Skeletal muscle satellite cell (primary cell): ENCODE results near the gene RHOT2.

Source experiments
- H3K27me3 ChIP-seq: 2 replicates; pipeline ENCODE4 v1.7.0; 2013; ENCODE audit warnings: low read length; ENCODE audit not compliant: control insufficient read depth, insufficient read depth
- H3K36me3 ChIP-seq: 2 replicates; pipeline ENCODE4 v1.7.0; 2013; ENCODE audit warnings: mild to moderate bottlenecking, control low read depth, low read length; ENCODE audit not compliant: insufficient read depth
- H3K4me1 ChIP-seq: 2 replicates; pipeline ENCODE4 v1.7.0; 2013; ENCODE audit warnings: low read length; ENCODE audit not compliant: control insufficient read depth, insufficient read depth
- H3K4me2 ChIP-seq: 2 replicates; pipeline ENCODE4 v1.7.0; 2013; ENCODE audit warnings: mild to moderate bottlenecking, low read length
- H3K4me3 ChIP-seq: 2 replicates; pipeline ENCODE4 v1.7.0; 2013; ENCODE audit warnings: low read length
- H3K9ac ChIP-seq: 2 replicates; pipeline ENCODE4 v1.7.0; 2013; ENCODE audit warnings: mild to moderate bottlenecking, low read depth, low read length, moderate library complexity
- H3K9me3 ChIP-seq: replicated peaks from 2 replicates; pipeline ENCODE4 v1.7.0; 2013; ENCODE audit warnings: mild to moderate bottlenecking, control low read depth, low read length

The RHOT2 gene

DNA sequence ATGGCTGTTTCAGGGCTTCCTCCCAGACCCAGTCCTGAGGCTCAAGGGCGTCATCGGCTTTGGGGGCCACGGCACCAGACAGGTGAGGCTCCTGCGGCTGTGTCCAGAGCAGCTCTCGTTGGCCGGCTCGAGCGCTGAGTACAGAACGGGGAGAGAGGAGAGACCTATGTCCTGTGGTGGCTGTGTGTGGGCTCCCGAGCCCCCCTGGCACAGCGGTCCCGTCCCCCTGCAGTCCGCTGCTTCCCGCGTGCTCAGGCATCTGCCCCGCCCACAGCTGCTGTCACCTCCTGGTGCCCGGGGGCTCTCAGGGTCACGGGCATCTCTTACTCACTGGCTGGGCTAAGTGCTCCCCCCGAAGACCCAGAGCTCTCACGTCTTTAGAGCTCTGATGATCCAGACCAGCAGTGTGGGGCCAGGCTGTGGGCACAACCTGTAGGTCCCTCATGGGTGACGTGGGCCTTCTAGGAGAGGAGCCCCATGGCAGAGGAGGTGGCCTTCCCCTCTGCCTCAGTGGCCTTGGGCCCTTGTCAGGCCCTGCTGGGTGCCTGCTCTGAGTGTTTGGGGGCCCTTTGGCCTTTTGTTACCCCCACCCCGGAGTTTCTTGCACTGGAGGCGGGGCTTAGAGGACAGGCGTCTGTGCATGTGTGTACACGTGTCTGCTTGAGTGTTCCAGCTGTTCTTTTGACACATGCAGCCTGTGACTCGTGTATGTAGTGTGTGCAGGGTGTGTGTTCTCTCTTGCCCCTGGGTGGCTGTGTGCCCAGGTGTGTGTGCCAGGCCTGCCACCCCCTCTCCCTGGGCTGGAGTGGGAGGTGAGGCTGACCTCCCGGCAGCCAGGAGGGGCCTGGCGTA, 15.3 kb upstream of the RHOT2 start:
- Histone ChIP-seq H3K9me3 (no peaks in the 10 kb centered on the region), H3K4me2 (no peak overlapping the region), H3K27me3 (no peaks in the 10 kb centered on the region), H3K4me3 (no peak overlapping the region), H3K4me1 (peaks cover 19% of the 10 kb centered on the region), H3K9ac (no peak overlapping the region), H3K36me3 (peaks cover 4% of the 10 kb centered on the region)

DNA sequence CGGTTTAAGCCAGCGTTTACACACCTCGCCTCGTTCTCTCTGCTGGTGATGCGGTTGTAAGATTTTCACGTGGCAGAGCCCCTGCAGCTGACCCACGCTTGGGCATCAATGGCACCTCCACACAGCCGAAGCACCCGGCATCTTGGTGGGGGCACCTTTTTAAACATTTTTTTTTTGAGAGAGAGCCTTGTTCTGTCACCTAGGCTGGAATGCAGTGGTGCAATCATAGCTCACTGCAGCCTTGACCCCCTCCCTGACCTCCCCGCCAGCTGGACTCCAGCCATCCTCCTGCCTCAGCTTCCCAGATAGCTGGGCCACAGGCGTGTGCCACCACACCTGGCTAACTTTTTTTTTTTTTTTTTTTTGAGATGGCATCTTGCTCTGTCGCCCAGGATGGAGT, 13.9 kb upstream of the RHOT2 start:
- no peak overlapping the region for H3K4me3 ChIP-seq
- peaks cover 13% of the 10 kb centered on the region for H3K36me3 ChIP-seq
- no peaks in the 10 kb centered on the region for H3K9me3 ChIP-seq
- H3K4me1 ChIP-seq: peaks cover 8% of the 10 kb centered on the region
- H3K9ac ChIP-seq: no peak overlapping the region
- no peaks in the 10 kb centered on the region for H3K27me3 ChIP-seq
- no peak overlapping the region for H3K4me2 ChIP-seq

DNA sequence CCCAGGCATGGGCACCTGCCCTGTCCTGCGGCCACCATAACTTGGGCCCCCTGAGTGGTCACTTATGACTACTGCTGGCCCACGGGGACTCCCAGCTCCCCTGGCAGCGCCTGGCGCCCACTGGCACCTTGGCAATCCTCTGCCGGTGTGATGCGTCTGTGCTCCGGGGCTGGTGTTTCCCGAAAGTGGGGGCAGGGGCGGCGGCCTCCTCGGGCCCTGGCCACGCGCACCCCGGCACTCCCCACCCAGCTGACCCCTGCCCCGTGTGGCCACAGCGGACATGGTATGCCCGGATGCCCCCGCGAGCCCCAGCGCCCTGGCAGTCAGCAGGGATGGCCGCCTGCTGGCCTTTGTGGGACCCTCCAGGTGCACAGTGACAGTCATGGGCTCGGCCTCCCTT, 10.4 kb upstream of the RHOT2 start:
- no peaks in the 10 kb centered on the region for H3K27me3 ChIP-seq
- H3K4me2 ChIP-seq: no peak overlapping the region
- H3K9me3 ChIP-seq: no peaks in the 10 kb centered on the region
- H3K4me1 ChIP-seq: peaks cover 11% of the 10 kb centered on the region
- H3K36me3 ChIP-seq: peaks cover 15% of the 10 kb centered on the region
- no peak overlapping the region for H3K9ac ChIP-seq
- H3K4me3 ChIP-seq: no peak overlapping the region

DNA sequence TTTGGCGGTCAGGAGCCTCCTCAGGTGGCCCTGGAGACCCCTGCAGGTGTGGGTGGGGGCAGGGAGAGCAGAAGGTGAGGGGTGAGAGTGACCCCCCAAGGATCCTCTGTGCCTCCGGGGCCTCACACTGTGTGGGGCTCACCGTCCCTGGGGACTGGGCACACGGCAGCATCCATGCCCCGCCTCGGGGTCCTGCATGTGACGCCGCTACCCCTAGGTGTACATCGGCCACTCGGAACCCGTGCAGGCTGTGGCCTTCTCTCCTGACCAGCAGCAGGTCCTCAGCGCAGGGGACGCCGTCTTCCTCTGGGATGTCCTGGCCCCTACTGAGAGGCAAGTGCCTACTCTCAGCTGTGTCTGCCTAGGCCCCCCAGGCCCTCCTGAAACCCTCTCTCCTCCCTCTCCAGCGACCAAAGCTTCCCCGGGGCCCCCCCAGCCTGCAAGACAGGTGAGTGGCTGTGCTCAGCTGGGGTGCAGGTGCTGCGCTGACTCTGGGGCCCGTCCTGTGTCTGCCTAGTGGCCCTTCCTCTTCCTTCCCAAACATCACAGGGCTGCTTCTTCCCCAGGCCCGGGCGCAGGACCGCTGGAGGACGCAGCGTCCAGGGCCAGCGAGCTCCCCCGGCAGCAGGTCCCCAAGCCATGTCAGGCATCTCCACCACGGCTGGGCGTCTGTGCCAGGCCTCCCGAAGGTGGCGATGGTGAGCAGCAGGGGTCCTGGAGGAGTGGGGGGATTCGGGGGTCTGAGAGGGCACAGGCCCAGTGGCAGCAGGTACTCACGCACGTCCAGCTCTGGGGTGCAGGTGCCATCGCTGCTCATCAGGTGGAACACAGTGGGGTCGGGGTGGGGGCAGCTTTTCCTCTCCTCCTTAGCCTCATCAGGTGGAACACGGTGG, 9.0 kb upstream of the RHOT2 start:
- no peak overlapping the region for H3K4me3 ChIP-seq
- H3K36me3 ChIP-seq: peaks cover 15% of the 10 kb centered on the region
- peaks cover 11% of the 10 kb centered on the region for H3K4me1 ChIP-seq
- no peak overlapping the region for H3K9ac ChIP-seq
- no peak overlapping the region for H3K4me2 ChIP-seq
- no peaks in the 10 kb centered on the region for H3K27me3 ChIP-seq
- H3K9me3 ChIP-seq: no peaks in the 10 kb centered on the region

DNA sequence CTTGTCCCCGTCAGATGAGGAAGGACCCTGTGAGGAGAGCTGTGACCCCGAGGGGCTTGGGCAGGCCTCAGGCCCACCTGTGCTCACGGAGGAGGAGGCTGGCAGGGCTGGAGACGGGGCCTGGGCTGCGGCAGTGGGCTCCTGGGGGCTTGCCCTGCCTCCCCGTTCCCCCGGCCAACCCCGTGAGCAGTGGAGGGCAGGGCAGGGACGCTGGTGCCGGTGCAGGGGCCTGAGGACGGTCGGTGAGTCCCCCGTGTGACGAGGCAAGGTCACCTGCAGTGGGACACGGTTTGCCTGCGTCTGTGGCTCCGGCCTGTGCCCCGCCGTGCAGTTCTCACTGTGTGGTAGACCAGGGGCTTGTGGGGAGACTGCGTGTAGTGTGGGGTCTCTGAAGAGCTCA, 8.3 kb upstream of the RHOT2 start:
- H3K27me3 ChIP-seq: no peaks in the 10 kb centered on the region
- peaks cover 15% of the 10 kb centered on the region for H3K36me3 ChIP-seq
- no peak overlapping the region for H3K4me2 ChIP-seq
- H3K9me3 ChIP-seq: no peaks in the 10 kb centered on the region
- peaks cover 11% of the 10 kb centered on the region for H3K4me1 ChIP-seq
- no peak overlapping the region for H3K4me3 ChIP-seq
- no peak overlapping the region for H3K9ac ChIP-seq

DNA sequence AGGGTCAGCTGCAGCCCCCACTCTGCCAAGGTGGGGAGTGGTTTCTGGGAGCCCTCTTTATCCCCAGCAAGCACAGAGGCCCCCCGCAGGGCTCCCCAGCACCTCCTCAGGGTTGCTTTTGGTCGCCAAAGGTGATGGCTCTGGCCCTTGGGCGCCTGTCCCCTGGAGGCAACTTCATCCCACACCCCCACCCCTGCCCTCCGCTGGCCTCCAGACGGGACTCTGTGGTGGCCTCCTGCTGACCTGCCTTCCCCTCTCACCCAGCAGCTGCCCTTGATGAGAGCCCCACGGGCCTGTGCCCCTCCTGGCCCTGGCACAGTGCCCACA, 7.8 kb upstream of the RHOT2 start:
- Histone ChIP-seq H3K4me1 (peaks cover 11% of the 10 kb centered on the region), H3K4me2 (peak overlapping the region; percentile 75), H3K9me3 (no peaks in the 10 kb centered on the region), H3K9ac (no peak overlapping the region), H3K36me3 (peaks cover 15% of the 10 kb centered on the region), H3K27me3 (no peaks in the 10 kb centered on the region), H3K4me3 (no peak overlapping the region)

DNA sequence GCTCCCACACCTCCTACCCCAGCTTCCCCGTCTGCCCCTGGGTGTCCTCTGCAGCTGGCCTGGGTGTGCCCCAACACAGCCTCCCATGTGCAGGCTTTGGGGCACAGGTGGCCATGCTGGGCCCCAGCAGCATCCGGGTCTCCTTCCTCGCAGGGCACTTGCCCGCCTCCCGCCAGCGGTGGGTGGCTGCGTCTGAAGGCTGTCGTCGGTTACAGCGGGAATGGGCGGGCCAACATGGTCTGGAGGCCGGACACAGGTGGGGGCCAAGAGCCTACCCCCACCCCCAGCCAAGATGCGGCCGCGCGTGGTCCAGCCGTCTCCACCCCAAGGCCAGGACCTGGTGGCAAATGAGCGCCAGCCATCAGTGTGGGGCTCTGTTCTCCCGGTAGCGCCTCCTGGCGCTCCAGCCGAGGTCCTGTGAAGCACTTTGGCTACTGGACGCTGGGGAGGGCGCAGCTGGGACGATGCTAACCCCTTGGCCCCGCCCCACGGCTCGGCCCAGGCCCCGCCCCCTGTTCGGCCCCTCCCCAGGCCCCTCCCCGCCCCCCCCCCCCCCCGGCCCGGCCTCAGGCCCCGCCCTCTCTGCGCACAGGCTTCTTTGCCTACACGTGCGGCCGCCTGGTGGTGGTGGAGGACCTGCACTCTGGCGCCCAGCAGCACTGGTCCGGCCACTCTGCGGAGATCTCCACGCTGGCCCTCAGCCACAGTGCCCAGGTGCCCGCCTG, 7.3 kb upstream of the RHOT2 start:
- Histone ChIP-seq H3K4me1 (peaks cover 11% of the 10 kb centered on the region), H3K4me3 (peak overlapping the region; percentile 45), H3K4me2 (peak overlapping the region; percentile 75), H3K9me3 (no peaks in the 10 kb centered on the region), H3K9ac (peak overlapping the region; percentile 49), H3K36me3 (peaks cover 15% of the 10 kb centered on the region), H3K27me3 (no peaks in the 10 kb centered on the region)

DNA sequence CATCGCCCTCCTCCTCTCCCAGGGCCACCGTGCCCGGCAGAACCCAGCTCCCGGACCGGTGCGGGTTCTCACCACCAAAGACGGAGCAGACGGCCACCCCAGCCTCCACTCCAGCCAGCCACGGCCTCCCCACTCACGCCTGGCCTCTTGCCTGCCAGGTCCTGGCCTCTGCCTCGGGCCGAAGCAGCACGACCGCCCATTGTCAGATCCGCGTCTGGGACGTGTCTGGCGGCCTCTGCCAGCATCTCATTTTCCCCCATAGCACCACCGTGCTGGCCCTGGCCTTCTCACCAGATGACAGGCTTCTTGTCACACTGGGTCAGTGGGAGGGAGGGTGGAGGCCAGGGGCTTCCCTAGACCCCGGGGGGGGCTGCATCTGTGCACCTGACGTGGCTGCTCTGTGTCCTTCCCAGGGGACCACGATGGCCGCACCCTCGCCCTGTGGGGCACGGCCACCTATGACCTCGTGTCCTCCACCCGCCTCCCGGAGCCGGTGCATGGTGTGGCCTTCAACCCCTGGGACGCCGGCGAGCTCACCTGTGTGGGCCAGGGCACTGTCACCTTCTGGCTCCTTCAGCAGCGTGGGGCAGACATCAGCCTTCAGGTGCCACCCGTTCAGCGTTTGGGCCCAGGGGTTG, 6.6 kb upstream of the RHOT2 start:
- H3K9ac ChIP-seq: peak overlapping the region; percentile 49
- peaks cover 11% of the 10 kb centered on the region for H3K4me1 ChIP-seq
- no peak overlapping the region for H3K4me3 ChIP-seq
- no peaks in the 10 kb centered on the region for H3K9me3 ChIP-seq
- H3K4me2 ChIP-seq: peak overlapping the region; percentile 67
- H3K27me3 ChIP-seq: no peaks in the 10 kb centered on the region
- H3K36me3 ChIP-seq: peaks cover 11% of the 10 kb centered on the region

DNA sequence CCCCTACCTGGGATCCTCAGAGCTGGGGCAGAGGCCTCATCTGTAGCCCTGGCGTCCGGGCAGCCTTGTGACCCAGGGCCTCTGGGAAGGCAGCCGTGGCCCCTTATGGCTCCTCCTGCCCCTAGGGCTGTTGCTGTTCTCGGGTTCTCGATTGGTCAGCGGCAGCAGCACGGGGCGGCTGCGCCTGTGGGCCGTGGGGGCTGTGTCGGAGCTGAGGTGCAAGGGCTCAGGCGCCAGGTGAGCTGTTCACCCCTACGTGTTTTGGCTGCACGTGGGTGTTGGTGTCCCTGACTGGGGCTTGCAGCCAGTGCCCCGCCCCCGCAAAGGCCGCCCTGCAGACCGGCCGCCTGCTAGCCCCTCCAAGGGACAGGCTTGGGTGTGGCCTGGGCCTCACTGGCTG, 5.8 kb upstream of the RHOT2 start:
- Histone ChIP-seq H3K4me3 (no peak overlapping the region), H3K9ac (no peak overlapping the region), H3K27me3 (no peaks in the 10 kb centered on the region)

DNA sequence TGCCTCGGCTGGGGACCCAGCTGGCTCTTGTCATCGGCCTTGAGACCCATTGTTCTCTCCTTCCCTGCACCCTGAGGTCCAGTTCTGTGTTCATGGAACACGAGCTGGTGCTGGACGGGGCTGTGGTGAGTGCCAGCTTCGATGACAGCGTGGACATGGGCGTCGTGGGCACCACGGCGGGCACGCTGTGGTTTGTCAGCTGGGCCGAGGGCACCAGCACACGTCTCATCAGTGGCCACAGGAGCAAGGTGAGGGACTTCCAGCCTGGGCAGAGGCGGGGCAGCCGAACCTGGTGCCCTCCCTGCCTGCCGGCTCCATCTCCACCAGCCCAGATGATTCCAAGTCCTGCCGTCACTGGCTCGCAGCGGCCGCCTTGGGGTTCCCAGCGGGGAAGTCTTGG, 5.3 kb upstream of the RHOT2 start:
- no peak overlapping the region for H3K9ac ChIP-seq
- H3K27me3 ChIP-seq: no peaks in the 10 kb centered on the region
- H3K4me3 ChIP-seq: no peak overlapping the region
- H3K36me3 ChIP-seq: peaks cover 11% of the 10 kb centered on the region
- H3K9me3 ChIP-seq: no peaks in the 10 kb centered on the region
- H3K4me2 ChIP-seq: no peak overlapping the region
- H3K4me1 ChIP-seq: peaks cover 13% of the 10 kb centered on the region

More for the DNA sequence above, 5.8 kb upstream of the RHOT2 start:
- Histone ChIP-seq H3K36me3 (peaks cover 11% of the 10 kb centered on the region), H3K9me3 (no peaks in the 10 kb centered on the region), H3K4me1 (peaks cover 11% of the 10 kb centered on the region), H3K4me2 (no peak overlapping the region)

DNA sequence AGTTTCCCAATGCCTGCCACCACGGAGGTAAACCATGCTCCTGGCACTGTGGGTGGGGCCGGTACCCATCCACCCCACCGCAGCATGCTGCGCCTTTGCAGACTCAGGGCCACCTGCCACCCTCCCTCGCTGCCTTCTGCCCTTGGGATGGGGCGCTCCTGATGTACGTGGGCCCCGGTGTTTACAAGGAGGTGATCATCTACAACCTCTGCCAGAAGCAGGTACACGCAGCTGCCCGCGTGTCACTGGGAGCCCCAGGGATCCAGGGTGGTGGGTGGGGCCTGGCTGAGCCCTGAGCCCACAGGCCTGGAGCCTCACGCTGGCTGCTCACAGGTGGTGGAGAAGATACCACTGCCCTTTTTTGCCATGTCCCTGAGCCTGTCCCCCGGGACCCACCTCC, 1.4 kb upstream of the RHOT2 start:
- Histone ChIP-seq H3K9me3 (no peaks in the 10 kb centered on the region), H3K36me3 (peaks cover 21% of the 10 kb centered on the region), H3K4me1 (peaks cover 11% of the 10 kb centered on the region), H3K4me3 (no peak overlapping the region), H3K4me2 (no peak overlapping the region), H3K27me3 (no peaks in the 10 kb centered on the region), H3K9ac (no peak overlapping the region)
